Activated B cell treated with CpG ODN at 0.5 μM for 24 hours (primary cell): Measurements from ENCODE around the gene AGBL1. TPM values are rescaled to one million over a fixed set of nuclear protein-coding genes. Genes with fewer than 3 reads are reported as not detected.

Experiments
- ATAC-seq: fragments of 200-7000 bp; cut with Tn5 transposase; one replicate; pipeline ENCODE4 v1.10.0; 2021; ENCODE audit warnings: low read depth, mild to moderate bottlenecking, moderate library complexity
- CTCF ChIA-PET: fragments of 350-600 bp; sonication (Branson Sonifier 250); formaldehyde crosslinking; loops from one replicate; lab custom pipeline; 2021; ENCODE audit warnings: antibody characterized with exemption; lab: Charles Lee
- POLR2A ChIA-PET: fragments of 350-600 bp; sonication (Branson Sonifier 250); formaldehyde crosslinking; loops from one replicate; lab custom pipeline; 2021; ENCODE audit warnings: antibody characterized with exemption; lab: Charles Lee
- DNase-seq: peaks from one replicate; pipeline ENCODE4 v3.0.0; 2022
- H3K27ac Mint-ChIP-seq: one replicate; pipeline ENCODE4 v1.8.0; 2020; ENCODE audit warnings: mixed read lengths
- H3K27me3 Mint-ChIP-seq: one replicate; pipeline ENCODE4 v1.8.0; 2021; ENCODE audit warnings: mixed read lengths
- H3K36me3 Mint-ChIP-seq: one replicate; pipeline ENCODE4 v1.8.0; 2021; ENCODE audit warnings: low read depth, mixed read lengths
- H3K4me1 Mint-ChIP-seq: one replicate; pipeline ENCODE4 v1.8.0; 2021; ENCODE audit warnings: mixed read lengths
- H3K4me3 Mint-ChIP-seq: one replicate; pipeline ENCODE4 v1.8.0; 2020; ENCODE audit warnings: mild to moderate bottlenecking, mixed read lengths
- H3K9me3 Mint-ChIP-seq: one replicate; pipeline ENCODE4 v1.8.0; 2020; ENCODE audit warnings: mixed read lengths
- CTCF ChIP-seq: fragments of 200-600 bp; IDR thresholded peaks from one replicate; pipeline ENCODE4 v1.8.0; 2022; ENCODE audit warnings: antibody characterized with exemption, mild to moderate bottlenecking
- intact Hi-C: fragments of 100-400 bp; cut with micrococcal nuclease; formaldehyde crosslinking; loops from one replicate; pipeline ENCODE4 v1.15.1; 2024
- total RNA-seq: library from RNA; stranded (reverse); gene quantifications from 2 replicates; pipeline ENCODE4 v1.2.3, GENCODE V29; 2022

The AGBL1 gene
- total RNA-seq, 1 donor from 2014 or later, result not detected

GRCh38 chr15:86588413-86588812 lies 508.7 kb downstream of the AGBL1 start:
- POLR2A ChIA-PET, result no interaction called here
- no peaks in the 10 kb centered on the region for H3K27me3 Mint-ChIP-seq
- no peak for DNase-seq
- no peak for TF ChIP-seq CTCF
- H3K4me1 Mint-ChIP-seq, result no peaks in the 10 kb centered on the region
- intact Hi-C loops, result no loop called here
- CTCF ChIA-PET, result no interaction called here
- H3K27ac Mint-ChIP-seq, result no peak overlapping the region
- ATAC-seq, result no peak
- H3K4me3 Mint-ChIP-seq, result no peak overlapping the region
- H3K9me3 Mint-ChIP-seq, result peaks cover 3% of the 10 kb centered on the region
- H3K36me3 Mint-ChIP-seq, result no peaks in the 10 kb centered on the region

GRCh38 chr15:86590461-86590860 lies 510.8 kb downstream of the AGBL1 start:
- no peak overlapping the region for H3K4me3 Mint-ChIP-seq
- no peaks in the 10 kb centered on the region for H3K9me3 Mint-ChIP-seq
- intact Hi-C loops, result no loop called here
- ATAC-seq (no peak), DNase-seq (no peak)
- ChIA-PET POLR2A (no interaction called here), CTCF (no interaction called here)
- H3K36me3 Mint-ChIP-seq, result no peaks in the 10 kb centered on the region
- H3K4me1 Mint-ChIP-seq, result no peaks in the 10 kb centered on the region
- no peaks in the 10 kb centered on the region for H3K27me3 Mint-ChIP-seq
- no peak for TF ChIP-seq CTCF
- no peak overlapping the region for H3K27ac Mint-ChIP-seq

- no peak for DNase-seq
- CTCF ChIA-PET, result no interaction called here
- no peak for ATAC-seq
- Mint-ChIP-seq H3K4me1 (no peaks in the 10 kb centered on the region), H3K27me3 (no peaks in the 10 kb centered on the region), H3K36me3 (no peaks in the 10 kb centered on the region), H3K4me3 (no peak overlapping the region), H3K9me3 (no peaks in the 10 kb centered on the region), H3K27ac (no peak overlapping the region)
- POLR2A ChIA-PET, result no interaction called here
- intact Hi-C loops, result no loop called here
- TF ChIP-seq CTCF, result no peak
These were observed 511.5 kb downstream of the AGBL1 start for GRCh38 chr15:86591158-86591557.

GRCh38 chr15:86591994-86592735 lies 512.5 kb downstream of the AGBL1 start:
- no peak overlapping the region for H3K27ac Mint-ChIP-seq
- DNase-seq, result no peak

GRCh38 chr15:86595741-86596140 lies 516.1 kb downstream of the AGBL1 start:
- Mint-ChIP-seq H3K27ac (no peak overlapping the region), H3K36me3 (no peaks in the 10 kb centered on the region), H3K4me3 (no peak overlapping the region), H3K9me3 (no peaks in the 10 kb centered on the region), H3K4me1 (no peaks in the 10 kb centered on the region), H3K27me3 (no peaks in the 10 kb centered on the region)
- no peak for DNase-seq
- no peak for TF ChIP-seq CTCF
- ChIA-PET POLR2A (no interaction called here), CTCF (no interaction called here)
- ATAC-seq, result no peak
- intact Hi-C loops, result no loop called here

More at GRCh38 chr15:86591994-86592735, 512.5 kb downstream of the AGBL1 start:
- no peaks in the 10 kb centered on the region for H3K27me3 Mint-ChIP-seq
- POLR2A ChIA-PET, result no interaction called here
- H3K36me3 Mint-ChIP-seq, result no peaks in the 10 kb centered on the region
- no peaks in the 10 kb centered on the region for H3K9me3 Mint-ChIP-seq
- intact Hi-C loops, result no loop called here
- H3K4me1 Mint-ChIP-seq, result no peaks in the 10 kb centered on the region
- no peak for ATAC-seq
- no peak for TF ChIP-seq CTCF
- CTCF ChIA-PET, result no interaction called here
- H3K4me3 Mint-ChIP-seq, result no peak overlapping the region
